Activated gamma-delta T cell treated with anti-CD3 and anti-CD28 coated beads, Interleukin-2, amount 50 U/mL, for 16 hours (primary cell): ENCODE measurements around the gene CD69.
"Not testable (repeated sequence)": the region's sequence is repeated elsewhere in the genome, so short reads cannot be mapped to it uniquely, and the experiment has no call there.

Experiments used
- DNase-seq: peaks from one replicate; pipeline ENCODE4 v3.0.0-alpha.2; 2020; ENCODE audit warnings: low read depth

CD69 gene

DNA sequence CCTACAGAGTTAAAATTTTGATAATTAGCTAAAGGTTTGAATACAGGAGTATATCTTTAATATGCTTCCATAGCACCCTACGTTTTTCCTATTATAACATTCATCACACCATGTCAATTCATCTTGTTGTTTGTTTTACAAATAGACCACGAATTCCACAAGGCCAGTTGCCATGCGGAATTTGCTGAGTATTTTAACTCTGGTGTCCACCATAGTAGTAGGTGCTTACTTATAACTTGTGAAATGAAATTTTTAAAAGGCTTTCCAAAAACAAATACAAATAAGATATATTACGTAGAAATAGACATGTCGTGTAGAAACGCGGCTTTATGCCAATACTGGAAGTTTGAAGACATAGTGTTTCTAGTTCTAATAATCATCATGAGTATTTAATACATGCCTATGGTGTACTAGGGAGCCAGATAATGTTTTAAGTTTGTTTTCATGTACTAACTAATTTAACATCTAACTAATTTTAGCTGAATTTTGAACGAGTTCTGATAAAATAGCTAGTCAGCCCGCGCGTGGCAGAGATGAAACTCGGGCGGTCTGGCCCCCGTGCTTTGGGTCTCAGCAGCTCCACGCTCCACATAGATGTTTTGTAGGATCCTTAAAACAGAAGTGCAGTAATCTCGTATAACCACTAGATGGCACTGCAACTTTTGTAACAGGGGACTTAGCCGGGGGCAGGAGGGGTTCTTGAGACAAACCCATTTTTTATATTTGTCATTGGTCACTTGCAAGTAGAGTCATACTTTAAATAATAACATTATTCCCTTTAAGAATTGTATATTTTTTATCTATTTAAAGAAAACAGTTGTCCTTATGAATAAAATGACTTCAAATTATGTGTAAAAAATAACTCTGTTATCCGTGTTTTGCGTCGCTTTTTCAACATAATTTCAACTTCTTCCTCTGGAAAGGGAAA lies 10.2 kb downstream of the CD69 start:
- DNase-seq: peak; percentile 42

DNA sequence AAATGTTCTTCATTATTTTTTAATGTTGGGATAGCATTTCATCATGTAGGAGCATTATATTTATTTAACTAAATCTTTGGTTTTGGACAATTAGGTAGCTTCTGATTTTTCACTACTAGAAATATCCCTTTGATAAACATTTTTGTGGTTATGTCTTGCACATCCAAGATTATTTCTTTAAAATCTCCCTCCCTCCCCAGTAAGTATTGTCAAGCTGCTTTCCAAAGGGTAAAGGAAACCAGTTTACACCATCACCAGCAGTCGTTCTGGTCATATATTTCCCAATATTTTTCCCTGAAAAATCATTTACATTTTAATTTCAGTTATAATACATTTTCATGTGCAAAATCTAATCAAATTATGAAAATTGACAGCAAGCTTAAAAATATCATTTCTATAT lies 11.1 kb downstream of the CD69 start:
- DNase-seq: no peak

DNA sequence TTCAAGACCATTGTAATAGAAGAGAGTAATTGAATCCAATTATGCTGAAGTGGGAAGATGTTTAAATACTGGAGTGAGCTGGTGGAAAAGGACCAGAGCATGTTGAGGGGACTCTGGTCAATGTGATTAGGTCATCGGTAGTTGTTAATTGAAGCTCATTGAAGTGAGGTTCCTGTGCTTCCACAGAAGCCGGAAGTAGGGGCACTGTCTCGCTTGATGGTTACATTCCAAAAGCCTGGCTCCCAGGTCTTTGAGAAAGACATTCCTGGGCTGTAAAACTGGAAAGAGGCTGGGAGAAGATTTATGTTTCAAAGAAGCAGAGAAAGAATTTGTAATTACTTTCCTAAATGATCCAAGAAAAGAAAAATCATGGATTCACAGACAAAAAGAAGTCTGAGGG lies 15.5 kb downstream of the CD69 start:
- no peak for DNase-seq

DNA sequence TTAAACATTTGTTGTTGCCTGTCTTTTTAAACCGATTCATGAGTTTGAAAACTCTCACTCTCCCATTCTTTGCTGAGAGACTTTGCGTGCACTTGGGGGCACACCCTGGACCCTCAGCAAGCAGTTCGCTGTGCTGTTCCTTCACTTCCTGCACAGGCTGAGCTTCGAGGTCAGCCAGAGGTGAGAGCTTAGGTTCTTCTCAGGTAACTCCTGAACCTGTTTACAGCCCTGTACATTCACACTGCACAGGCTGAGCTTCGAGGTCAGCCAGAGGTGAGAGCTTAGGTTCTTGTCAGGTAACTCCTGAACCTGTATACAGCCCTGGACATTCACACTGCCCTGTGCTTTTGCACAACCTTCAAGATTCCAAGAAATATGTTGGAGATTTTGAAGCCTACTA lies 18.0 kb downstream of the CD69 start:
- DNase-seq: no peak

DNA sequence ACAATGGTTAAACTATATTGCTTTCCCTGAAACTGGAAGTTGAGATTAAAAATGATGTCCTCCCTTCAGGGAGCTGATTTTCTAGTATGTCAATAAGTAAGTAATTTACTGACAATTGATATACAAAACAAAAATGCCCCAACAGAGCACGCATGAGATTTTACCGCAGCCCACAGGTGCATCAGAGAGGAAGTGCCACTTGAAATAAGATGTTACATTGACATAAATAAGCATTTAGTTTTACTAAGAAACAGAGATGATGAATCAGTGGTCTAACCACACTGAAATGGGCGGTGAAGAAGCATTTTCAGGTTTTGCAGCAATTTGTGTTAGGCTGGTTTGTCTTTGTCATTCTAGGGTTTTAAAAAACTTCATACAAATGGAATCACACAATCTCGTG lies 19.0 kb downstream of the CD69 start:
- peak; percentile 59 for DNase-seq

DNA sequence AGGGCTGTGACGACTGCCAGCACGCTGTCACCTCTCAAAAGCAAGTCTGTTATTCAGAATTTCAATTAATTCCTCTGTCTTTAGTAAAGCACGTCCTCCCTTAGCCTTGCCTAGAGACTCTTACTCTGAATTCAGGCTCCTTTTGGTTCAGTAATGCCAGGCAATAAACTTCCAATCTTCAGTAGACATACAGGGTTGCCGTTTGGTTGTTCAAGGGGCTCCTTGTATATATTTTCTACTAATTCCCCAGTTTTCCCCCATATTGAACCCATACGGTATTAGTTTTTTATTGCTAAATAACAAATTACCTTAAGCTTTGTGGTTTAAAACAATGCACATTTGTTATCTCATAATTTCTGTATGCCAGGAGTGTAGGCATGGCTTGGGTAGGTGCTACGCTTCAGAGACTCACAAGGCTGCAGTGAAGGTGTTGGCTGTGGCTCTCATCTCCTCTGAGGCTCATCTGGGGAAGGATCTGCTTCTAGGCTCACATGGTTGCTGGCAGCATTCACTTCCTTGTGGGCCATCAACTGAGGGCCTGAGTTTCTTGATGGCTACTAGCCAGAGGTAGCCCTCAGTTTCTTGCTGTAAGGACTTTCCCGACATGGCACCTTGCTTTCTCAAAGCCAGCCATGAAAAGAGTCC lies 20.5 kb downstream of the CD69 start:
- no peak for DNase-seq

DNA sequence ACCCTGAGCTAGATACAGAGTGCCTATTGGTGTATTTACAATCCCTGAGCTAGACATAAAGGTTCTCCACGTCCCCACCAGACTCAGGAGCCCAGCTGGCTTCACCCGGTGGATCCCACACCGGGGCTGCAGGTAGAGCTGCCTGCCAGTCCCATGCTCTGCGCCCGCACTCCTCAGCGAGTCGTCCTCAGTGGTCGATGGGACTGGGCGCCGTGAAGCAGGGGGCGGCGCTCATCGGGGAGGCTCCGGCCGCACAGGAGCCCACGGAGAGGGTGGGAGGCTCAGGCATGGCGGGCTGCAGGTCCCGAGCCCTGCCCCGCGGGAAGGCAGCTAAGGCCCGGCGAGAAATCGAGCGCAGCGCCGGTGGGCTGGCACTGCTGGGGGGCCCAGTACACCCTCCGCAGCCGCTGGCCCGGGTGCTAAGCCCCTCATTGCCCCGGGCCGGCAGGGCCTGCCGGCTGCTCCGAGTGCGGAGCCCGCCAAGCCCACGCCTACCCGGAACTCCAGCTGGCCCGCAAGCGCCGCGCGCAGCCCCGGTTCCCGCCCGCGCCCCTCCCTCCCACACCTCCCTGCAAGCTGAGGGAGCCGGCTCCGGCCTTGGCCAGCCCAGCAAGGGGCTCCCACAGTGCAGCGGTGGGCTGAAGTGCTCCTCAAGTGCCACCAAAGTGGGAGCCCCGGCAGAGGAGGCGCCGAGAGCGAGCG lies 21.1 kb downstream of the CD69 start:
- DNase-seq: not testable (repeated sequence)

DNA sequence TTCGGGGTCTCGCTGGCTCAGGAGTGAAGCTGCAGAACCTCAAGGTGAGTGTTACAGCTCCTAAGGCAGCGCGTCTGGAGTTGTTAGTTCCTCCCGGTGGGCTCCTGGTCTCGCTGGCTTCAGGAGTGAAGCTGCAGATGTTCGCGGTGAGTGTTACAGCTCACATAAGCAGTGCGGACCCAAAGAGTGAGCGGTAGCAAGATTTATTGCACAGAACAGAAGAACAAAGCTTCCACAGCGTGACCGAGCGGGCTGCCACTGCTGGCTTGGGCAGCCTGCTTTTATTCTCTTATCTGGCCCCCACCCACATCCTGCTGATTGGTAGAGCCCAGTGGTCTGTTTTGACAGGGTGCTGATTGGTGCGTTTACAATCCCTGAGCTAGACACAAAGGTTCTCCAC lies 21.8 kb downstream of the CD69 start:
- DNase-seq: not testable (repeated sequence)

DNA sequence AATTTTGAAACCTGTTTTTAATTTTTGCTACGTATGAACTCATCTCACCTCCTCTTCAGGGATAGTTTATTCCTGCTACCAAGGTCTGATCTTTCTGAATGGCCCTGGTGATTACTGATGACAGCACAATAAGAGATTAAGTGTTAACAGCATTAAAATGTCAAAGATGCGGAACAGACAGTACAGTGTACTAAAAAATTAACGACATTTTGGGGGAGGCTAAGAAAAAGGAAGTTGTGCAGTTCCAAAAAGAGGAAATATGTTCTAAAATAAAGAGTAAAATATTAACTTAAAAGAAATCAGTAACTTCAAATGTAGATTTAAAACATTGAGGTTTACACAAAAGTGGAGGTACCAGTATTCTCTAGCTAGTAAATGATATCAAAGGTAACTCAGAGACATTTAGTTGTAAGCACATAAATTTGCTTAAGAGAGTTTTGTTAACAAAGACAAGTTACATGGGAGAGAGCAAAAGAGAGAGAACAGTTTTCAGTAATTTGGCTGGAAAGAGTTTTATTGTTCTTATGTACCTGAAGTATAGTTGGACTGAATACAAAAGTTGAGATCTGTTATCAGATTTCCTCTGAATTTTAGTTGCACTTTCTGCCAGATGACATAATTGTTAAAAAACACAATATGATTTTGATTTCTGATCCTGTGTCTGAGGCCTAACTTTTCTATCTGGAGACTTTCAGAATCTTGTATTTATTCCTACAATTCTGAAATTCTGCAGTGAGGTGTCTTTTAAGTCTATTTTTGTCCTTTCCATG lies 23.6 kb downstream of the CD69 start:
- DNase-seq: no peak

DNA sequence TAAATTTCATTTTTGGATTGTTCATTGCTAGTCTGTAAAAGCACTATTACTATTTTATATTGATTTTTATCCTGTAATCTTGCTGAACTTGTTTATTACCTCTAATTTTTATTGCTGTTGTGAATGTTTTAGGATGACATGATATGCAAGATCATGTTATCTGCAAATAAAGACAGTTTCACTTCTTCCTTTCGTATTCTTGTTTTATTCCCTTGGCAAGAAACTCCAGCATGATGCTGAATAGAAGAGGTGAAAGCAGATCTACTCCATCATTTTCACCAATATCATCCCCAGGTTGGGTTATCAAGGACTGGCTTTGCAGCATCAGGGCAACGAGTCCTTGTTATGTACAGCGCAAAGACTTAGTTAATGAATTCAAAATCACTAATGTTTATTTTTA lies 25.1 kb downstream of the CD69 start:
- no peak for DNase-seq

DNA sequence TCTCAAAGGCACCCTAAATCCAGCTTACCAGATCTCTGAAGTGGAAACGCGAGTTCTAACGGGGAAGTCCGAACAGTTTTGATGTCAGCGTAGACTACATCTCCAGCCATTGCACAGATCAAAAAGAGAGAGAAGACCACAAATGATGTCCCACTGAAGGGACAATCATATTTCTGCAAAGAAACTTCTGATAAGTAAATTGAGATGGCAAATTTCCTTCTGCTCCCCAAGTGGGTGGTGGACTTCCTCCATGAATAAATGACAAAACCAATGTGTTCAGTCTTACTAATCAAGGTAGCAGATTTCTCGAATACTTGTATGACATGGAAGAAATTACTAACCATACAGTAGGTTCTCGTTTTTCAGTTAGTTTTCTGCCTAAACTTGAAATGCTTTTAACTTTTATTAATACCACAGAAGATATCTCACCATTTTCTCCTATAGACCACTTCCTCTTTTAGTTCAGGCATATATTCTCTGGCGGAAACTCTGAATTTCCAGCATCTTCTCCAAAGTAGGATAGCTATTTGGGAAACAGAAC lies 27.7 kb downstream of the CD69 start, which contains the start of gene CLECL1:
Gene CLECL1 (minus strand): TSS at position 177 of the 541 bp plus-strand sequence.
- DNase-seq: no peak

DNA sequence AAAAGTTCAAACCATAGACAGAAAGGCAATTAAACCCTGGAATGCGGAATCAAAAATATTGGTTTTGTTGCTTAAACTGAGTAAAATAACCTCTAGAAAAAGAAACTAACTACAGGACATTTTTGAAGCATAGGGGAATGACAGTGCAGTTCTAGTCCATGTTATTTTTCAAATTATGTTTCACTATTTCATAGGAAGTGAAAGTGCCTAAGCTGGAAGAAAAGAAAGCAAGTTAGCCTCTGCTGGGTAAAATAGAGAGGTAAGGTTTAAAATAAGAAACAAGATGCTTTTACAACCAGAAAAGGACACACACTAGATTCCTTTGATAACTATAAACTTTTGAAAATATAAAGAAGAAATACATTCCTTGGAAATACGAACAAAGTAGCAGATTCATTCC lies 28.9 kb downstream of the CD69 start:
- DNase-seq: no peak

DNA sequence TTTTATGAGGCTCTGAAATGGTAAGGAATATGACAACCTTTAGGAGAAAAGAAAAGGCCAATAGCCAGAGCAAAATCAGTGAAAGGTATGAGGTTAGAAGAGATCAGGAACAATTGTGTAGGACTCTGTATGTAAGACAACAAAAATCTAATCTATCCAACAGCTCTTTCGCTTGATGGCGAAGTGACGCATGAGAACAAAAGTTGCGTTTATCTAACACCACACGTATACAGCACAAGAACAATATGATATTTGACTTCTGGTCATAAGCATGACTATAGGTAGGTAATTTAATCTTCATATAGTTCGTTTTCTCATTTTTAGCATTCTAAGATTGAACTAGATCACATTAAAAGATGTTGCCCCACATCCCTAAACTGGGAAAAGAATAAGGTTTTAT lies 29.3 kb downstream of the CD69 start:
- no peak for DNase-seq

DNA sequence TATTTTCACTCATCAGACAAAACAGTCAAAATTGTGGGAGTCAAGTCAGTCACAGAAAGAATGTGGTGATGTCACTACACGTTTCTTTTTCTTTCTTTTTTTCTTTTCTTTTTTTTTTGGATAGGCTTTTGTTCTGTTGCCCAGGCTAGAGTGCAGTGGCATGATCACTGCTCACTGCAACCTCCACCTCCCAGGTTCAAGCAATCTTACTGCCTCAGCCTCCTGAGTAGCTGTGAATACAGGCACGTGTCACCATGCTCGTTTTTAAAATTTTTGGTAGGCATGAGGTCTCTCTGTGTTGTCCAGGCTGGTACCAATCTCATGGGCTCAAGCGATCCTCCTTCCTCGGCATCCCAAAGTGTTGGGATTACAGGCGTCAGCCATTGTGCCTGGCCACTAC lies 30.1 kb downstream of the CD69 start:
- no peak for DNase-seq

DNA sequence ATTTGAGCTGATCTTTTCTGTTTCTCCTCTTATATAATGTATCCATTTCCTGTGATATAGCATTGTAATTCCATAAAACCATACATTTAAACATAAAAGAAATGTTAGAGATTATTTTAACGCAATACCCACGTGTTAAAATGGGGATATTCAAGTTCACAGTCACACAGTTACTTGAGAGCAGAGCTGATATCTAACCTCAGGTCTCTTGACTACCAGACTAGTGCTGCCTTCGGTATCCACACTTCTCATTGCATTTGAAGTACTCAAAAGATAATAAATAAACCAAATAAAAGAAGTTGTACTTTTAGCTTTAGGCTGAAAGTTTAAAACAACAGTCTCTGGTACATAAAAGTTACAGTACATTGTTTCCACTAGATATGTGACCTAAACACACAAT lies 30.7 kb downstream of the CD69 start:
- DNase-seq: no peak

DNA sequence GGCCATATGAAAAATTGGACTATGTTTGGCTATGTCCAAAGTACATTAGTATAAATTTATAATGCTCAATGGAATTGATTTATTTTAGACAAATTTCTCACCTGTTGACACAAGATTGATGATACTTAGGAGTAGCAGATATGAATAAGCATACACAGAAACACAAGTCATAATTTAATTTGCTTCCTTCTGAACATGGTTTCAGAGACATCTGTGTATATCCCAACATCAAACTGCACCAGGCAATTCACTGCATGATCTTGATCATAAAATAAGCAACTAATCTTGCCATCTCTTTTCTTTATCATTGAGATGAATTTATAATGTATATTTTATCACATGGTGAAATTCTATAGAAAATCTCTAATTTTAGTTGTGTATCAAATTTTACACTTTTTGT lies 31.6 kb downstream of the CD69 start:
- DNase-seq: no peak

DNA sequence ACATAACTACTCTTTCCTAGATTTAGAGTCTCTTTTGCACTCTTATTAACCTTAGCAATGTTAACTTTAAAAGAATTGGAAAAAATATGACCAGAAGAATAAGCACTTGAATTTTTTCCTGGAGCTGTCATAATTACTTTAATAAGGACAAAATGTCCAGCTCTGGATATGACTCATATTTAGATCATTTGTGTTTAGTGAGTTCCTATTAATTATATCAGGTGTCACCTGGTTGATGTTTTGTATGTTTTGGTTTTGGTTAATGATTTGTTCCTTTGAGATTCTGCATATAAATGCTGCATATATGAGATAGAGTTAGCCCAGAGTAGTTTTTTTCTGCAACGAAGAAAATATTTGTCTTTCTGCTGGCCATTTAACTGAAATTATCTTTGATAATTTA lies 32.9 kb downstream of the CD69 start:
- no peak for DNase-seq

DNA sequence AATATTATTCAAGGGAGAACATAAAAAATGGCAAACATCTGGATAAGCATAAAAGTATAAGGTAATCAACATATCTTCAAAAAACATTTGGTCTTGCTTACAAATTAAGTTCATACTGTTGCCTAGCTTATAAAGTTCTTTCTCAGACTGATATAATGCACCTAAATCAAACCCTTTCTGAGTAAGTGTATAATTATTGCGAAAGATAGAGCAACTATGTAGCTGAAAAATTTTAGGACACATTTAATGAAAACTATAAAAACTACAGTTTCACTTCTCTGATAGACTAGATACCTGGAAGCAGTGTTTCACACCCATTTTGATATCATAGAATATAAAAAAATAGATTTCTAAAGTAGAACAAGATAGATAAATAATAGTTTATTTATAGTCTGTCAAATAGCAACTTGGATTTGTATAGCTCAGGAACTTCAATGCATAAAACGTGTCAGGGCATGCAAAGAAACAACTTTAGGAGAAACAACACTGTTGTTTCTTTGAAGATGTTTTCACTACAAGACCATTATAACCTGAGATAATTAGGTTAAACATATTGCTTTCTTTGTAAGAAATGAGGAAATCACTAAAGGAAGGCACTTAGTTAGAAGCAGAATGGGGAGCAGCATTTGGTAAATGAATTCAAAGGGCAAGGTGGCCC lies 35.4 kb downstream of the CD69 start:
- no peak for DNase-seq

DNA sequence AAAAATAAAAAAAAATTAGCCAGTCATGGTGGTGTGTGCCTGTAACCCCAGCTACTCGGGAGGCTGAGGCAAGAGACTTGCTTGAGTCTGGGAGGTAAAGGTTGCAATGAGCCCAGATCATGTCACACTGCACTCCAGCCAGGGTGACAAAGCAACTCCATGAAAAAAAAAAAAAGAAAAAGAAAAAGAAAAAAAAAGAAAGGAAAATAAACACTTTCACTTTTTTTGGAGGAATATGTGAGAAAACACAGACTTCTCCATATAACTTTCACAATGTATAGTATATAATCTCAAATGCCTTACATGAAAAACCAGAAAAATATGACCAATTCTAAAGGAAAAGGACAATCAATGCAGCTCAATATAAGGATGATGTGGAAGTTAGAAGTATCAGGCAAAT lies 36.7 kb downstream of the CD69 start:
- no peak for DNase-seq

DNA sequence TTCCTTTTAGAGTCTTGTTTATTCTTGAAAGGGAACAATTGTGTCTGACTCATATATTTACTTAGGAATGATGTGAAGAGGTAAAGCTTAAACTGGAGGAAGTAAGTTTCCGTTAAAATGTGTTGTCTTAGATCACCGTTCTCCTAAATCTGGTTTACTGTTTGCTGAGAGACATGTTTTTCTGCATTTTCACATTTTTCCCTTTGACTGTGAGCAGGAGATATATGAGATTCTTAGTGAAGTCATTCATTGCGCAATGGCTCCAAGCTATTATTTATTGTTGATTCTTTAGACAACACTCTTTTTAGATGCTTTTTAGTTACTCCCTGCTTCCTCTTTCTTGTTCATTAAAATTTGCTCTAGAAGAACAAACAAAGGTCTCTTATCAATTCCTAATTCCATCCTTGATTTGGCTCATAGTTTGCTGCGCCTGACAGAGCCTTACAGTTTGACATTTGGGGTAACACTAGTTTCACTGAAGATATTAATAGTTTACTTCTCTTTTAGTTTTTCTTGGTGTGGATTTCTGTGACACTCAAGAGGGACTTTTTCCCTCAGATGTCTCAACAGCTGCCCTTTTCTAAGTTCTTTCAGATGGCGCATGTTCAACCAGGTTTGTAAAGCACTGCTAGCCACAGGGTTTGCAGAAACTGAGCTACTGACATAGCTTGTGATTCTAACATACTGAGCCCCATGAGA lies 39.2 kb downstream of the CD69 start:
- DNase-seq: no peak

DNA sequence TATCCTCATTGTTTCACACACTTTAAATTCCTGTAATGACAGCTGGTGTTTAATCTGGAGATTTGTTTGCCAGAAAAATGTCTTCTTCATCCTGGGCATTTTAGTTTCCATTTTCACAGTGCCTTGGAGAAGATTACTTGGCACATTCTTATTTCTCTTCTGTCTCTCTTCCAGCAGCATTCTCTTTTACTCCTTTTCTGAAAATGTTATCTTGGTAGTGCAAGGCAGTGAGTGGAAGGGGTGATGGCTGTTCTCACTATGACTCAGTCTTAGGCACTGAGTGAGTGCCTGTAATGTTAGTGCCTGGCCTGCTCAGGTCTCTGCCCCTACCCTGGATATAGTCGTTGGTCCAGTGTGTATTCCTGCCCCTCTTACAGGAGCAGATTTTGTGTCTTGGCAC lies 40.9 kb downstream of the CD69 start:
- no peak for DNase-seq
